Activated CD4-positive, alpha-beta memory T cell treated with anti-CD3 and anti-CD28 coated beads, Interleukin-2, amount 10 ng/mL, durations not matched to agents 7 days and 5 days (primary cell): ENCODE data around the gene MKS1. TPM values are rescaled to one million over a fixed set of nuclear protein-coding genes. Genes with fewer than 3 reads are reported as not detected.
A peak's percentile ranks its signal among the peaks of the same experiment; 100 is the strongest.

Source experiments
- CTCF ChIA-PET: fragments of 350-600 bp; sonication (Branson Sonifier 250); formaldehyde crosslinking; loops from one replicate; lab custom pipeline; 2021; ENCODE audit warnings: antibody characterized with exemption, inconsistent platforms; lab: Charles Lee
- POLR2A ChIA-PET: fragments of 350-600 bp; sonication (Branson Sonifier 250); formaldehyde crosslinking; loops from one replicate; lab custom pipeline; 2021; ENCODE audit warnings: antibody characterized with exemption; lab: Charles Lee
- DNase-seq: peaks from one replicate; pipeline ENCODE4 v3.0.0-alpha.2; 2020
- H3K27ac Mint-ChIP-seq: one replicate; pipeline ENCODE4 v1.8.0; 2021; ENCODE audit warnings: mild to moderate bottlenecking, mixed read lengths
- H3K27me3 Mint-ChIP-seq: one replicate; pipeline ENCODE4 v1.8.0; 2021; ENCODE audit warnings: mixed read lengths
- H3K36me3 Mint-ChIP-seq: one replicate; pipeline ENCODE4 v1.8.0; 2021; ENCODE audit warnings: low read depth, mixed read lengths
- H3K4me1 Mint-ChIP-seq: one replicate; pipeline ENCODE4 v1.8.0; 2021; ENCODE audit warnings: mixed read lengths
- H3K4me3 Mint-ChIP-seq: one replicate; pipeline ENCODE4 v1.8.0; 2021; ENCODE audit warnings: mild to moderate bottlenecking, mixed read lengths
- H3K9me3 Mint-ChIP-seq: one replicate; pipeline ENCODE4 v1.8.0; 2021; ENCODE audit warnings: mixed read lengths
- total RNA-seq, 2 experiments: library from RNA; stranded (reverse); gene quantifications; one replicate each; pipeline ENCODE4 v1.2.3, GENCODE V29; 2021

Gene MKS1
- total RNA-seq, 2 experiments from 2014 or later, result 18.7 to 19.8 TPM

GRCh38 chr17:58219789-58220183, 731 bp upstream of the MKS1 start:
- H3K27me3 Mint-ChIP-seq, result peaks cover 8% of the 10 kb centered on the region
- POLR2A ChIA-PET, result interaction anchor here (1.0 to 3.7 kb wide), 12 partner anchors 9 to 412 kb away, joined by 3 to 15 read pairs (median 4); partner anchors contain the start of genes DYNLL2, MRPS23, SRSF1 and SUPT4H1
- CTCF ChIA-PET, result interaction anchor here (0.7 to 1.6 kb wide), 9 partner anchors 12 to 268 kb away, joined by 3 to 6 read pairs (median 3); partner anchors contain the start of genes HSF5 and RNF43
- H3K9me3 Mint-ChIP-seq, result no peaks in the 10 kb centered on the region
- H3K4me3 Mint-ChIP-seq, result peak overlapping the region; percentile 95
- H3K36me3 Mint-ChIP-seq, result no peaks in the 10 kb centered on the region
- peaks cover 33% of the 10 kb centered on the region for H3K4me1 Mint-ChIP-seq
- no peak for DNase-seq
- H3K27ac Mint-ChIP-seq, result peak overlapping the region; percentile 93

- no peak for DNase-seq
- ChIA-PET POLR2A (interaction anchor here (0.9 to 3.7 kb wide), 3 partner anchors 13 to 414 kb away, joined by 3 to 15 read pairs (median 9); partner anchors contain the start of gene SRSF1), CTCF (interaction anchor here (0.8 to 1.2 kb wide), 2 partner anchors 30 to 105 kb away, joined by 3 read pairs; no protein-coding TSS in a partner anchor)
- H3K27ac Mint-ChIP-seq, result no peak overlapping the region
- H3K9me3 Mint-ChIP-seq, result no peaks in the 10 kb centered on the region
- H3K36me3 Mint-ChIP-seq, result peaks cover 4% of the 10 kb centered on the region
- H3K27me3 Mint-ChIP-seq, result peaks cover 3% of the 10 kb centered on the region
- peaks cover 28% of the 10 kb centered on the region for H3K4me1 Mint-ChIP-seq
- H3K4me3 Mint-ChIP-seq, result peak overlapping the region; percentile 95
These were observed 1.3 kb downstream of the MKS1 start for GRCh38 chr17:58217766-58218165.

- H3K36me3 Mint-ChIP-seq, result peaks cover 4% of the 10 kb centered on the region
- CTCF ChIA-PET, result interaction anchor here (1.0 to 2.3 kb wide), 3 partner anchors 15 to 218 kb away, joined by 3 to 13 read pairs (median 3); no protein-coding TSS in a partner anchor
- H3K4me1 Mint-ChIP-seq, result peaks cover 29% of the 10 kb centered on the region
These were observed 3.4 kb downstream of the MKS1 start for GRCh38 chr17:58215685-58216084.

GRCh38 chr17:58210922-58211321, 8.1 kb downstream of the MKS1 start:
- Mint-ChIP-seq H3K27ac (no peak overlapping the region), H3K9me3 (no peaks in the 10 kb centered on the region), H3K27me3 (no peaks in the 10 kb centered on the region), H3K36me3 (peaks cover 11% of the 10 kb centered on the region), H3K4me1 (peaks cover 5% of the 10 kb centered on the region), H3K4me3 (no peak overlapping the region)
- DNase-seq, result no peak
- ChIA-PET POLR2A (no interaction called here), CTCF (interaction anchor here (1.1 to 3.2 kb wide), 3 partner anchors 10 to 39 kb away, joined by 3 to 25 read pairs (median 5); partner anchors contain the start of gene LPO)

More at GRCh38 chr17:58215685-58216084, 3.4 kb downstream of the MKS1 start:
- Mint-ChIP-seq H3K27ac (no peak overlapping the region), H3K9me3 (no peaks in the 10 kb centered on the region), H3K4me3 (no peak overlapping the region), H3K27me3 (no peaks in the 10 kb centered on the region)
- DNase-seq, result no peak
- POLR2A ChIA-PET, result no interaction called here

GRCh38 chr17:58208344-58208743, 10.7 kb downstream of the MKS1 start:
- no peak overlapping the region for H3K27ac Mint-ChIP-seq
- no peak for DNase-seq
- peaks cover 5% of the 10 kb centered on the region for H3K4me1 Mint-ChIP-seq
- no peak overlapping the region for H3K4me3 Mint-ChIP-seq
- no peaks in the 10 kb centered on the region for H3K27me3 Mint-ChIP-seq
- no peaks in the 10 kb centered on the region for H3K9me3 Mint-ChIP-seq
- ChIA-PET POLR2A (no interaction called here), CTCF (interaction anchor here (1.8 kb wide), 1 partner anchor 8 kb away, joined by 7 read pairs; no protein-coding TSS in a partner anchor)
- H3K36me3 Mint-ChIP-seq, result peaks cover 7% of the 10 kb centered on the region

- POLR2A ChIA-PET, result no interaction called here
- H3K27ac Mint-ChIP-seq, result no peak overlapping the region
- H3K9me3 Mint-ChIP-seq, result no peaks in the 10 kb centered on the region
- peaks cover 7% of the 10 kb centered on the region for H3K36me3 Mint-ChIP-seq
- no peak overlapping the region for H3K4me3 Mint-ChIP-seq
- no peak for DNase-seq
- H3K4me1 Mint-ChIP-seq, result peaks cover 5% of the 10 kb centered on the region
- CTCF ChIA-PET, result no interaction called here
- no peaks in the 10 kb centered on the region for H3K27me3 Mint-ChIP-seq
These were observed 11.6 kb downstream of the MKS1 start for GRCh38 chr17:58207451-58207850.

- no peaks in the 10 kb centered on the region for H3K27me3 Mint-ChIP-seq
- CTCF ChIA-PET, result no interaction called here
- POLR2A ChIA-PET, result no interaction called here
- no peak for DNase-seq
- peaks cover 5% of the 10 kb centered on the region for H3K4me1 Mint-ChIP-seq
- H3K27ac Mint-ChIP-seq, result no peak overlapping the region
- no peaks in the 10 kb centered on the region for H3K9me3 Mint-ChIP-seq
- H3K36me3 Mint-ChIP-seq, result peaks cover 7% of the 10 kb centered on the region
- no peak overlapping the region for H3K4me3 Mint-ChIP-seq
These were observed 13.1 kb downstream of the MKS1 start for GRCh38 chr17:58205936-58206335.

- Mint-ChIP-seq H3K36me3 (peaks cover 3% of the 10 kb centered on the region), H3K27me3 (no peaks in the 10 kb centered on the region), H3K4me1 (no peaks in the 10 kb centered on the region), H3K27ac (no peak overlapping the region), H3K9me3 (no peaks in the 10 kb centered on the region), H3K4me3 (no peak overlapping the region)
- ChIA-PET POLR2A (no interaction called here), CTCF (no interaction called here)
- no peak for DNase-seq
These were observed 14.3 kb downstream of the MKS1 start for GRCh38 chr17:58204796-58205195.

- Mint-ChIP-seq H3K4me3 (no peak overlapping the region), H3K27ac (no peak overlapping the region), H3K36me3 (no peaks in the 10 kb centered on the region), H3K27me3 (peaks cover 6% of the 10 kb centered on the region), H3K9me3 (no peaks in the 10 kb centered on the region), H3K4me1 (no peaks in the 10 kb centered on the region)
- ChIA-PET CTCF (interaction anchor here (2.5 to 3.9 kb wide), 2 partner anchors 9 to 215 kb away, joined by 5 to 25 read pairs; partner anchors contain the start of gene RNF43), POLR2A (no interaction called here)
- DNase-seq, result no peak
These were observed 16.2 kb downstream of the MKS1 start for GRCh38 chr17:58202859-58203258.

- no peaks in the 10 kb centered on the region for H3K4me1 Mint-ChIP-seq
- H3K27me3 Mint-ChIP-seq, result peaks cover 9% of the 10 kb centered on the region
- peak; percentile 63 for DNase-seq
- no peak overlapping the region for H3K27ac Mint-ChIP-seq
- H3K9me3 Mint-ChIP-seq, result no peaks in the 10 kb centered on the region
- POLR2A ChIA-PET, result interaction anchor here (0.7 to 1.8 kb wide), 2 partner anchors 9 to 20 kb away, joined by 3 to 4 read pairs; no protein-coding TSS in a partner anchor
- no peaks in the 10 kb centered on the region for H3K36me3 Mint-ChIP-seq
- no peak overlapping the region for H3K4me3 Mint-ChIP-seq
- CTCF ChIA-PET, result interaction anchor here (0.6 to 3.9 kb wide), 26 partner anchors 8 to 493 kb away, joined by 3 to 25 read pairs (median 5); partner anchors contain the start of genes EPX, HSF5, MKS1 and RAD51C
These were observed 18.9 kb downstream of the MKS1 start for GRCh38 chr17:58200024-58200633.

GRCh38 chr17:58196610-58197009, 22.4 kb downstream of the MKS1 start:
- POLR2A ChIA-PET, result no interaction called here
- Mint-ChIP-seq H3K4me3 (no peak overlapping the region), H3K9me3 (no peaks in the 10 kb centered on the region), H3K27ac (no peak overlapping the region), H3K4me1 (no peaks in the 10 kb centered on the region), H3K36me3 (no peaks in the 10 kb centered on the region), H3K27me3 (peaks cover 9% of the 10 kb centered on the region)
- DNase-seq, result no peak
- CTCF ChIA-PET, result no interaction called here

- Mint-ChIP-seq H3K4me1 (no peaks in the 10 kb centered on the region), H3K36me3 (no peaks in the 10 kb centered on the region), H3K27ac (no peak overlapping the region), H3K27me3 (peaks cover 11% of the 10 kb centered on the region), H3K9me3 (no peaks in the 10 kb centered on the region), H3K4me3 (no peak overlapping the region)
- no peak for DNase-seq
- CTCF ChIA-PET, result no interaction called here
- POLR2A ChIA-PET, result no interaction called here
These were observed 23.4 kb downstream of the MKS1 start for GRCh38 chr17:58195518-58196123.

- no peak for DNase-seq
- Mint-ChIP-seq H3K4me3 (no peak overlapping the region), H3K4me1 (no peaks in the 10 kb centered on the region), H3K27me3 (peaks cover 11% of the 10 kb centered on the region), H3K36me3 (no peaks in the 10 kb centered on the region), H3K27ac (no peak overlapping the region), H3K9me3 (no peaks in the 10 kb centered on the region)
- ChIA-PET POLR2A (no interaction called here), CTCF (no interaction called here)
These were observed 25.3 kb downstream of the MKS1 start for GRCh38 chr17:58193641-58194255.
